HepG2 (cell line): ENCODE results near the gene KIF1B. TPM values are rescaled to one million over a fixed set of nuclear protein-coding genes. Genes with fewer than 3 reads are reported as not detected.

Experiments
- ATAC-seq: fragments of 200-7000 bp; cut with Tn5 transposase; 3 replicates; pipeline ENCODE4 v1.9.1; 2020; ENCODE audit warnings: mild to moderate bottlenecking, moderate library complexity
- BruUV-seq: library from RNA; stranded (reverse); fragments of 400-500 nt; replicated peaks from 2 replicates; lab custom pipeline; 2021; lab: Mats Ljungman, UMichigan
- CTCF ChIA-PET: fragments of 300-600 bp; formaldehyde crosslinking; extraction: SDS; loops from one replicate; lab custom pipeline; 2021; ENCODE audit warnings: low total read pairs, inconsistent platforms, low intra/inter-chr PET ratio; lab: Yijun Ruan, JAX
- POLR2A ChIA-PET: fragments of 350-600 bp; sonication (Branson Sonifier 250); formaldehyde crosslinking; loops from one replicate; lab custom pipeline; 2020; ENCODE audit warnings: antibody characterized with exemption, inconsistent platforms; lab: Yijun Ruan, JAX
- DNase-seq: peaks from one replicate; pipeline ENCODE4 v3.0.0-alpha.2; 2015; ENCODE audit warnings: low spot score
- FAIRE-seq: peaks from 3 replicates; lab custom pipeline; 2011; peaks lifted over from hg19 to GRCh38; lab: Jason Lieb, UNC
- H2AFZ ChIP-seq: one replicate; pipeline ENCODE4 v1.6.1; 2011; ENCODE audit warnings: low read length, inconsistent platforms
- H3K27ac ChIP-seq: fragments of 300-600 bp; 3 replicates; pipeline ENCODE4 v1.8.0; 2011; ENCODE audit warnings: mixed run types, mild to moderate bottlenecking, mixed read lengths, low read length, inconsistent platforms; ENCODE audit not compliant: insufficient read depth; ENCODE audit errors: extremely low read length
- H3K27me3 ChIP-seq, 2 experiments: fragments of 200-600 bp in 1 of 2; 2 replicates in 1 of 2; 3 replicates in 1 of 2; pipeline versions ENCODE4 v1.6.0 to v1.8.0; 2011; ENCODE audit warnings: low read length in 2 of 2, mild to moderate bottlenecking in 2 of 2, moderate library complexity in 2 of 2, inconsistent platforms in 1 of 2; ENCODE audit not compliant: insufficient read depth in 2 of 2, control insufficient read depth in 1 of 2
- H3K36me3 ChIP-seq, 2 experiments: fragments of 200-600 bp in 1 of 2; replicated peaks in 1 of 2; 2 replicates in 1 of 2; 3 replicates in 1 of 2; pipeline versions ENCODE4 v1.5.1 to v1.8.0; 2011; ENCODE audit warnings: low read length in 2 of 2, inconsistent platforms in 1 of 2; ENCODE audit not compliant: insufficient read depth in 2 of 2, control insufficient read depth in 1 of 2
- H3K4me1 ChIP-seq: 2 replicates; pipeline ENCODE4 v1.5.1; 2012; ENCODE audit warnings: low read length, inconsistent platforms; ENCODE audit not compliant: insufficient read depth
- H3K4me2 ChIP-seq: 2 replicates; pipeline ENCODE4 v1.6.0; 2011; ENCODE audit warnings: low read depth, low read length, inconsistent platforms
- H3K4me3 ChIP-seq, 3 experiments: fragments of 200-600 bp in 1 of 3; sonication (generic), shearing (Covaris generic) in 1 of 3; replicated peaks in 1 of 3; 2 replicates each; pipeline ENCODE4 v1.5.1; 2011 to 2016; ENCODE audit warnings: low read length in 3 of 3, inconsistent platforms in 2 of 3, low read depth in 2 of 3, mild to moderate bottlenecking in 2 of 3, control low read depth in 1 of 3, mixed read lengths in 1 of 3; ENCODE audit not compliant: insufficient read depth in 1 of 3
- H3K79me2 ChIP-seq: one replicate; pipeline ENCODE4 v1.6.1; 2011; ENCODE audit warnings: low read length, inconsistent platforms; ENCODE audit not compliant: insufficient read depth
- H3K9ac ChIP-seq: 2 replicates; pipeline ENCODE4 v1.6.0; 2011; ENCODE audit warnings: mild to moderate bottlenecking, low read depth, low read length, inconsistent platforms; ENCODE audit not compliant: insufficient read depth
- H3K9me3 ChIP-seq: 2 replicates; pipeline ENCODE4 v1.5.1; 2012; ENCODE audit warnings: mild to moderate bottlenecking, low read length
- H4K20me1 ChIP-seq: 2 replicates; pipeline ENCODE4 v1.6.0; 2011; ENCODE audit warnings: inconsistent platforms, mild to moderate bottlenecking, low read length, moderate library complexity; ENCODE audit not compliant: insufficient read depth
- HMGXB3 ChIP-seq: sonication (generic); formaldehyde crosslinking; IDR thresholded peaks from 2 replicates; pipeline ENCODE4 v1.4.0; 2020; ENCODE audit warnings: missing genetic modification reagents, borderline replicate concordance
- KMT2A ChIP-seq: sonication (generic); formaldehyde crosslinking; IDR thresholded peaks from 2 replicates; pipeline ENCODE4 v1.4.0; 2020; ENCODE audit warnings: missing genetic modification reagents
- PRDM10 ChIP-seq: sonication (generic); formaldehyde crosslinking; IDR thresholded peaks from 2 replicates; pipeline ENCODE4 v1.4.0; 2020; ENCODE audit warnings: low read depth, missing genetic modification reagents
- ZBED4 ChIP-seq: sonication (generic); formaldehyde crosslinking; IDR thresholded peaks from 2 replicates; pipeline ENCODE4 v1.4.0; 2020; ENCODE audit warnings: missing genetic modification reagents, borderline replicate concordance
- ZBTB20 ChIP-seq: sonication (generic); formaldehyde crosslinking; IDR thresholded peaks from 2 replicates; pipeline ENCODE4 v1.8.1; 2023; ENCODE audit warnings: missing genetic modification reagents, low read depth, mild to moderate bottlenecking, borderline replicate concordance
- ZNF441 ChIP-seq: sonication (generic); formaldehyde crosslinking; IDR thresholded peaks from 2 replicates; pipeline ENCODE4 v1.7.0; 2021; ENCODE audit warnings: missing genetic modification reagents, borderline replicate concordance
- ZNF598 ChIP-seq: sonication (generic); formaldehyde crosslinking; IDR thresholded peaks from 2 replicates; pipeline ENCODE4 v1.5.1; 2020; ENCODE audit warnings: mild to moderate bottlenecking, missing genetic modification reagents, borderline replicate concordance
- WGBS: methylation state at CpG from one replicate; pipeline ENCODE4 v1.1.6; 2017; ENCODE audit warnings: low lambda C conversion rate; 5-methylcytosine and 5-hydroxymethylcytosine counted together
- in situ Hi-C: cut with HindIII; loops from 2 replicates; pipeline ENCODE4 v1.10.0; 2017; ENCODE audit warnings: low pct_unique_long_range_greater_than_20kb; ENCODE audit not compliant: extremely low pct_ligation_motif_present
- intact Hi-C: fragments of 100-400 bp; cut with micrococcal nuclease; formaldehyde crosslinking; loops from one replicate; pipeline ENCODE4 v1.10.0; 2022; ENCODE audit not compliant: unreplicated experiment
- polyA plus RNA-seq, 8 experiments: library from polyadenylated mRNA; depleted of rRNA in 3 of 8; stranded (reverse) in 7 of 8; unstranded in 1 of 8; fragments of >200 nt; fragmentation: Illumina TruSeq in 4 of 8; extraction: Trizol in 4 of 8; gene quantifications; 2 replicates each; pipeline versions ENCODE4 v1.2.1 to v1.2.3, GENCODE V29; 2011 to 2016; ENCODE audit warnings: low read depth in 4 of 8, missing spikeins in 1 of 8, mixed read lengths in 1 of 8; ENCODE audit not compliant: insufficient read depth in 1 of 8
- total RNA-seq, 5 experiments: library from RNA; depleted of rRNA; stranded (reverse); fragments of >200 nt; fragmentation: Illumina TruSeq; extraction: Trizol; gene quantifications; 2 replicates each; pipeline ENCODE4 v1.2.3, GENCODE V29; 2016; ENCODE audit warnings: low read depth in 1 of 5

The KIF1B gene
- total and polyA plus RNA-seq, 2 of the 13 experiments (the other 11 are each of a cell fraction or from before 2014, with no cell fraction given), result 26.7 to 32.5 TPM

- TF ChIP-seq HMGXB3 (CRISPR knock-in tag) (no peak), KMT2A (no peak), ZBTB20 (CRISPR knock-in tag) (no peak), ZNF441 (CRISPR knock-in tag) (no peak)
Observed at GRCh38 chr1:10280439-10281350, 70.3 kb downstream of the KIF1B start (continued).

GRCh38 chr1:10283318-10283984 is 73.1 kb downstream of the KIF1B start:
- no peak overlapping the region for H3K27ac ChIP-seq
- ChIA-PET POLR2A (no interaction called here), CTCF (no interaction called here)
- WGBS, result 97% methylated on average over 3 of the region's 3 CpGs
- DNase-seq (no peak), FAIRE-seq (no peak), ATAC-seq (no peak)
- intact Hi-C loops (no loop called here), in situ Hi-C loops (no loop called here)
- no peaks in the 10 kb centered on the region for H3K27me3 ChIP-seq
- H2AFZ ChIP-seq, result no peak overlapping the region
- peaks cover 10 to 50% of the 10 kb centered on the region in 2 experiments for H3K36me3 ChIP-seq
- no peak overlapping the region for H3K9ac ChIP-seq
- H3K4me2 ChIP-seq, result no peak overlapping the region
- H4K20me1 ChIP-seq, result no peaks in the 10 kb centered on the region
- peaks cover 11% of the 10 kb centered on the region for H3K4me1 ChIP-seq
- no TSS peak for BruUV-seq
- no peaks in the 10 kb centered on the region for H3K9me3 ChIP-seq
- H3K79me2 ChIP-seq, result no peaks in the 10 kb centered on the region
- no peak overlapping the region for H3K4me3 ChIP-seq
- no peak for TF ChIP-seq ZNF598 (CRISPR knock-in tag)
- TF ChIP-seq PRDM10 (CRISPR knock-in tag), result no peak
- no peak for TF ChIP-seq ZBED4 (CRISPR knock-in tag)
